COLO668 (cell line): ENCODE data around the gene KBTBD12.

Source experiments
- DNase-seq: peaks from one replicate; lab custom pipeline; 2025; ENCODE audit not compliant: unreplicated experiment; lab: John Stamatoyannopoulos, UW

KBTBD12 gene

GRCh38 chr3:128009952-128010846 lies 95.2 kb downstream of the KBTBD12 start:
- no peak for DNase-seq

- peak; percentile 43 for DNase-seq
Measured at GRCh38 chr3:128011140-128011539, 96.1 kb downstream of the KBTBD12 start.

DNA sequence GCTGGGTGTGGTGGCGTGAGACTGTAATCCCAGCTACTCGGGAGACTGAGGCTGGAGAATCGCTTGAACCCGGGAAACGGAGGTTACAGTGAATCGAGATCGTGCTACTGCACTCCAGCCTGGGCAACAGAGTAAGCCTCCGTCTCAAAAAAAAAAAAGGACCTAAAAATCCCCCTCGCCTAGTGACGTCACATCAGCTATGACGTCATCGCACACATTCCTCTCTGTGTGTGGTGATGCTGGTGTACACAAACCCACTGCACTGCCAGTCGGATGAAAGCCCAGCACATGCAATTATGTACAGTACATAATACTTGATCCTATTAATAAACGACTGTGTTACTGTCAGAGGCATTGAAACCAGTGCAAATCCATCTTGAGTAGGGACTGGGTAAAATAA lies 97.0 kb downstream of the KBTBD12 start:
- DNase-seq, result no peak

- no peak for DNase-seq
Measured at GRCh38 chr3:128014548-128014947, 99.5 kb downstream of the KBTBD12 start.

DNA sequence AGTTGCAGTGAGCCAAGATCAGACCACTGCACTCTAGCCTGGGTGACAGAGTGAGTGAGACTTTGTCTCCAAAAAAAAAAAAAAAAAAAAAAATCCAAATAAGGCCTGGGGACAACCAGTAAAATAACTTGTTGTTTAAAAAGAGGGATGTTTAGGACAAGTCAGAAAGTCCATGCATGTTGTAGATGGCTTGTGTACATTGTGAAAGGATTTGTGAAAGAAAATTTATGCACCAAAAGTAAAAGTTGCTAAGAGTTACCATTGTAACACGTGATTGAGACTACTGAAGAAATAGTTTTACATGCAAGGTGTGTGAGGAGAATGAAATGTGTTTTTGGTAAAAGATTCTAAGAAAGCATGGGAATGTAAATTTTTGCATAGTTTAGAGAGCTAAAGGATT lies 101.5 kb downstream of the KBTBD12 start:
- no peak for DNase-seq

GRCh38 chr3:128021768-128022372 lies 106.8 kb downstream of the KBTBD12 start:
- no peak for DNase-seq

- DNase-seq, result no peak
Measured at GRCh38 chr3:128033102-128033501, 118.1 kb downstream of the KBTBD12 start.

DNA sequence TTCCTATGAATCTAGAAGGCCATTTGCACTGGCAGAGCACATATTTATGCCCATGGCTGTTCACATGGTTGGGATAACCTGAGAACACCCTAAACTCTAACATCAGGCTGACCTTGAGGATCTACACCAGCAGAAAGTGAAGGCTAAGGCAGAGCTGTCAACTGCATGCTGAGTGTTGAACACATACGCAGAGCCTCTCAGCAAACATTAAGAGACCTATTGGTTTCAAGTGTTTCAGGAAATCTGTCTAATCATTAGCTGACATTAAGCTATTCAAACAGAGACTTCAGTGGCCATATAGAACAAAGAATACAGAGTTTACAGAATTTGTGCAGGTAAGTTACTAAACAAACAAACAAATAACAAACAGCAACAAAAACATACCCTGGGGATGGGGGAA lies 121.1 kb downstream of the KBTBD12 start:
- DNase-seq, result no peak
